ENCODE results near the gene SINHCAF. TPM values are rescaled to one million over a fixed set of nuclear protein-coding genes. Genes with fewer than 3 reads are reported as not detected.

Gene SINHCAF
- polyA plus RNA-seq, 1 donor from 2014 or later = 80.5 TPM

GRCh38 chr12:31249356-31249755 lies 76.6 kb downstream of the SINHCAF start:
- Histone ChIP-seq H3F3A (ENCODE audit: insufficient read depth, low read length, poor library complexity, severe bottlenecking) (no peaks in the 10 kb centered on the region), H3K27me3 (ENCODE audit: insufficient read depth, low read depth, low read length) (no peaks in the 10 kb centered on the region), H2AFZ (ENCODE audit: low read depth, low read length) (no peak overlapping the region), H3K9me3 (ENCODE audit: low read length) (no peaks in the 10 kb centered on the region), H3K4me3 (ENCODE audit: low read length) (no peak overlapping the region), H3K79me2 (replicated peaks; ENCODE audit: insufficient read depth, low read length) (no peaks in the 10 kb centered on the region), H4K20me1 (ENCODE audit: insufficient read depth) (no peaks in the 10 kb centered on the region), H3K4me2 (ENCODE audit: low read length) (no peak overlapping the region), H3K9ac (ENCODE audit: low read length) (no peak overlapping the region), H3K9me2 (ENCODE audit: insufficient read depth, low read length) (no peaks in the 10 kb centered on the region), H3K36me3 (ENCODE audit: insufficient read depth, low read length) (no peaks in the 10 kb centered on the region), H3K27ac (ENCODE audit: low read length) (no peak overlapping the region)
- TF ChIP-seq TAF1 (IDR thresholded peaks at IDR 0.05; ENCODE audit: low read depth) = no peak
- TF ChIP-seq REST (IDR thresholded peaks at IDR 0.05; ENCODE audit: borderline replicate concordance) = no peak
- TF ChIP-seq EP300 (conservative IDR thresholded peaks at IDR 0.05; ENCODE audit: poor library complexity, severe bottlenecking) = no peak
- no peak for TF ChIP-seq POLR2AphosphoS5 (IDR thresholded peaks at IDR 0.05)
- TF ChIP-seq MXI1 (conservative IDR thresholded peaks at IDR 0.05; ENCODE audit: poor library complexity, severe bottlenecking) = no peak
- TF ChIP-seq EZH2 (IDR thresholded peaks at IDR 0.05; ENCODE audit: borderline replicate concordance, insufficient read depth, low read length, poor library complexity, severe bottlenecking) = no peak
- no peak for TF ChIP-seq SMC3 (conservative IDR thresholded peaks at IDR 0.05; ENCODE audit: poor library complexity)
- no peak for TF ChIP-seq CTCF (IDR thresholded peaks at IDR 0.05; ENCODE audit: poor library complexity, severe bottlenecking)
- no peak for TF ChIP-seq RAD21 (conservative IDR thresholded peaks at IDR 0.05)

- TF ChIP-seq SMC3 (conservative IDR thresholded peaks at IDR 0.05; ENCODE audit: poor library complexity) (no peak), RAD21 (conservative IDR thresholded peaks at IDR 0.05) (no peak), MXI1 (conservative IDR thresholded peaks at IDR 0.05; ENCODE audit: poor library complexity, severe bottlenecking) (no peak), CTCF (IDR thresholded peaks at IDR 0.05; ENCODE audit: poor library complexity, severe bottlenecking) (no peak), EP300 (conservative IDR thresholded peaks at IDR 0.05; ENCODE audit: poor library complexity, severe bottlenecking) (no peak), REST (IDR thresholded peaks at IDR 0.05; ENCODE audit: borderline replicate concordance) (no peak), POLR2AphosphoS5 (IDR thresholded peaks at IDR 0.05) (no peak), EZH2 (IDR thresholded peaks at IDR 0.05; ENCODE audit: borderline replicate concordance, insufficient read depth, low read length, poor library complexity, severe bottlenecking) (no peak), TAF1 (IDR thresholded peaks at IDR 0.05; ENCODE audit: low read depth) (no peak)
- H4K20me1 ChIP-seq (ENCODE audit: insufficient read depth) = no peaks in the 10 kb centered on the region
- no peaks in the 10 kb centered on the region for H3K9me3 ChIP-seq (ENCODE audit: low read length)
- H3F3A ChIP-seq (ENCODE audit: insufficient read depth, low read length, poor library complexity, severe bottlenecking) = no peaks in the 10 kb centered on the region
- H2AFZ ChIP-seq (ENCODE audit: low read depth, low read length) = no peak overlapping the region
- no peak overlapping the region for H3K4me3 ChIP-seq (ENCODE audit: low read length)
- no peaks in the 10 kb centered on the region for H3K9me2 ChIP-seq (ENCODE audit: insufficient read depth, low read length)
- H3K27ac ChIP-seq (ENCODE audit: low read length) = no peak overlapping the region
- H3K4me2 ChIP-seq (ENCODE audit: low read length) = no peak overlapping the region
- H3K9ac ChIP-seq (ENCODE audit: low read length) = no peak overlapping the region
- H3K36me3 ChIP-seq (ENCODE audit: insufficient read depth, low read length) = no peaks in the 10 kb centered on the region
- no peaks in the 10 kb centered on the region for H3K27me3 ChIP-seq (ENCODE audit: insufficient read depth, low read depth, low read length)
- no peaks in the 10 kb centered on the region for H3K79me2 ChIP-seq (replicated peaks; ENCODE audit: insufficient read depth, low read length)
Observed at GRCh38 chr12:31248815-31249214, 77.1 kb downstream of the SINHCAF start.

Measured in neural cell (in vitro differentiated cells).